ENCODE measurements around the gene DIPK1B. TPM values are rescaled to one million over a fixed set of nuclear protein-coding genes. Genes with fewer than 3 reads are reported as not detected.

DIPK1B gene
- total RNA-seq (1 to 10 TPM; 1.3 to 3.2 TPM), total RNA-seq (0 reads per million in 2 donors)

DNA sequence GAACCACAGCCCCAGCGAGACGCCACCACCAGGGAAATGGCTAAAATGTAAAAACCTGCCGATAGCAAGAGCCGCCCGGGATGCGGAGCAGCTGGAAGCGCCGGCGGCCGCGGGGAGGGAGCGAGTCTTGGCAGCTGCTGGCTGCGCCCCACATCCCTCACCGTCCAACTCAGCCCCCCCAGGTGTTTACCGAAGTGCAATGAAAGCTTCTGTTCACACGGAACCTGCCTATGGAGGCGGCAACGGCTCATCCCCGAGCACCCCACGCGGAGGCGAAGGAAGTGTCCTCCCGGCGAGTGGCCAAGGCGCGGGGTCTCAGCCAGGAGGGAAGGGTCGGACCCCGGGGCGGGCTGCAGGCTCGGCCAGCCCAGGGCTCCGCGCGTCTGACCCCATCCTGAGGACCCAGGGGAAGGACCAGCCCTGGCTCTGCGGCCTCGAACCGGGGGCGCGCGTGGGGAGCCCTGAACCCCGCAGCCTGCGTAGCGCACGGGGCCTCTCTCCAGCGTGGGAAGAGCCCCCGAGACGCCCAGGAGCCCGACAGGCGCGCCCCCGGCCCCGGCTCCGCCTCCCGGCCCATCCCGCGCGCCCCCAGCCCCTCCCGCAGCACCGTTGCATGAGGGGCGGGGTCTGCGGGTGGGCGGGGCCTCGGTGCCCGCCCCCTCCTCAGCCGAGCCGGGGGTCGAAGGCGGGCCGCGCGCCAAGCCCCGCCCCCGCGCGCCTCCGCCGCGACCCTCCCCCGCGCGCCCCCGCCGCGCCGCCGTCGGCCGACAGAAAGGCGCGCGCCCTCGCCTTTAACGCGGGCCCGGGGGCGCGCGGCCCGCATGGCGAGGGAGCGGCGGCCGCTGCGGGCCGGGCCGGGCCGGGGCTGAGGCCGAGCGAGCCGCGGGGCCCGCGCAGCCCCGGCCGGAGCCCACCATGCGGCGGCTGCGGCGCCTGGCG, at the start of gene DIPK1B:
TSS of gene DIPK1B (plus strand) at position 822 of the 939 bp plus-strand sequence. CDS start at position 916, 94 bp downstream.
- DNase-seq (no peak), ATAC-seq (peak; percentile 50)
- Mint-ChIP-seq H3K27ac (no peak within 1 kb of the TSS), H3K4me1 (peaks cover 4% of the 10 kb centered on the region), H3K36me3 (ENCODE audit: low read depth) (peaks cover 2% of the 10 kb centered on the region), H3K4me3 (peak within 1 kb of the TSS; percentile 83), H3K27me3 (peaks cover 44% of the 10 kb centered on the region)
- H3K9me3 ChIP-seq (ENCODE audit: control insufficient read depth, low read length, poor library complexity, severe bottlenecking): no peaks in the 10 kb centered on the region

DNA sequence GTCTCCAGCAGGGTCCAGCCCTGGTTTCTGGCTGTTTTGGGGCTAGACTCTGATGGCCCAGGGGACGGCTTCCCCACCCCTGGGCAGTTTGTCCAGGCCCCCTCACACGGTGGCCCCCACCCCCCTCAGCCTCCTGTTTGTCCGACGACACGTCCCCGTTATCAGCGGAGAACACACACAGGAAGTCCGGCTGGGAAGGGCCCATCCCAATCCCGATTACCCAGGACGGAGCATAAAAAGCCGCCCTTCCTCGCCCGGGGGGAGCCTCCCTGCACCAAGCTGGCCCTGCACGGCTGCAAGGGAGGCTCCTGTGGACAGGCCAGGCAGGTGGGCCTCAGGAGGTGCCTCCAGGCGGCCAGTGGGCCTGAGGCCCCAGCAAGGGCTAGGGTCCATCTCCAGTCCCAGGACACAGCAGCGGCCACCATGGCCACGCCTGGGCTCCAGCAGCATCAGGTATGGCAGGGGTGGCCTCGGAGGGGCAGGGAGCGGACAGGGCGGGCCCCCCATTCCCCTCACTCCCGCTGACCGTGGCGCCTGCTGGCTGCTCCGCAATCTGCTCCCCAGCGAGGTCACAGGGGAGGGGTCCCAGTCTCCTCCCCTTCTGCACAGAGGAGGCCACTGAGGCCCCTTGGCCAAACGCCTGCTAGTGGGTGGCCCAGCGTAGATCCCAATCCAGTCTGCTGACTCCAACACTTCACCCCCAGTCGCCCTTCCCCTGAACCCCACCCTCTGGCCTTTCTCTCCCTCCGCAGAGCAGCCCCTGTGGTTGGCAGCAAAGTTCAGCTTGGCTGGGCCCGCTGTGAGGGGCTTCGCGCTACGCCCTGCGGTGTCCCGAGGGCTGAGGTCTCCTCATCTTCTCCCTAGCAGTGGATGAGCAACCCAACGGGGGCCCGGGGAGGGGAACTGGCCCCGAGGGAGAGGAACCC, 49.5 kb upstream of the DIPK1B start, which contains the start of gene EGFL7:
TSS of gene EGFL7 (plus strand) at position 261 of the 926 bp plus-strand sequence. CDS start 5,367 bp downstream, outside the sequence.
- H3K27ac Mint-ChIP-seq: no peak within 1 kb of the TSS
- no peaks in the 10 kb centered on the region for H3K9me3 ChIP-seq (ENCODE audit: control insufficient read depth, low read length, poor library complexity, severe bottlenecking)
- peaks cover 25% of the 10 kb centered on the region for H3K27me3 Mint-ChIP-seq
- DNase-seq (no peak), ATAC-seq (no peak)
- peaks cover 12% of the 10 kb centered on the region for H3K4me1 Mint-ChIP-seq
- H3K4me3 Mint-ChIP-seq: no peak within 1 kb of the TSS
- no peaks in the 10 kb centered on the region for H3K36me3 Mint-ChIP-seq (ENCODE audit: low read depth)

DNA sequence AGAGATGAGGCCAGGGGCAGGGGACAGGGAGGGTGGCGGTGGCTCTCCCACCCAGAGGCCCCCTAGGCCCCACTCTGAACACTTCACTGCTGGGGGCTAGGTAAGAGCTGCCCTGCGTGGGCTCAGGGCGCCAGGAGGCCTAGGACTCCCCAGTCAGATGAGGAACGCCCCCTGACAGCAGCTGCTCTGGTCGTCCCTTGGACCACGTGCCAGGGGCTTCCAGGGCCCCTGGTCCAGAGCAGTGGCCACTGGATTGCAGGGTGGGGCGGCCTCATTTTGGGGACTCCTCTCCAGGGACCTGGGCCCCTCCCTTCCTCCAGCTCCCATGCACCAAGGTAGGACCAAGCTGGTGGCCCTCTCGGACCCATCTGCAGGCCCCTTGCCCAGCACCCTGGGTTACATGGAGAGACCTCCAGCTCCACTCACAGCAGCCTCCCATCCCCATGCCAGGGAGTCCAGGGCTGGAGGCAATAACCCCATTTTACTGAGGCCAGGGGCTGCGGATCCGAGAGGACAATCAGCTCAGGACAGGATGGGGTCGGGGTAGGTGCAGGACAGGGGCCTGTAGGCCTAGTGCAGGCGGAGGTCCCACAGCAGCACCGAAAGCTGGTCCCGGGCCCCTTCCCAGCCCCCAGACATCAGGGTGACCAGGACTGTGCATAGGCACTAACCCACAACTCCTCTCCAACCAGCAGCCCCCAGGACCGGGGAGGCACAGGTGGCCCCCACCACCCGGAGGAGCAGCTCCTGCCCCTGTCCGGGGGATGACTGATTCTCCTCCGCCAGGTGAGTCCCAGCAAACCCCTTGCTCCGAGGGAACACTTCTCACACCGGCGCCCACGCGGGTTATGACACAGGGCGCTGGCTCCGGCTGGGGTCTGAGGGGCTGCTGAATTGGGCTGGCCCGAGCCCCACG, 48.1 kb upstream of the DIPK1B start:
- Mint-ChIP-seq H3K4me3 (peak overlapping the region; percentile 80), H3K36me3 (ENCODE audit: low read depth) (no peaks in the 10 kb centered on the region), H3K27ac (no peak overlapping the region), H3K4me1 (peaks cover 7% of the 10 kb centered on the region), H3K27me3 (peaks cover 23% of the 10 kb centered on the region)
- DNase-seq (no peak), ATAC-seq (no peak)
- H3K9me3 ChIP-seq (ENCODE audit: control insufficient read depth, low read length, poor library complexity, severe bottlenecking): no peaks in the 10 kb centered on the region

DNA sequence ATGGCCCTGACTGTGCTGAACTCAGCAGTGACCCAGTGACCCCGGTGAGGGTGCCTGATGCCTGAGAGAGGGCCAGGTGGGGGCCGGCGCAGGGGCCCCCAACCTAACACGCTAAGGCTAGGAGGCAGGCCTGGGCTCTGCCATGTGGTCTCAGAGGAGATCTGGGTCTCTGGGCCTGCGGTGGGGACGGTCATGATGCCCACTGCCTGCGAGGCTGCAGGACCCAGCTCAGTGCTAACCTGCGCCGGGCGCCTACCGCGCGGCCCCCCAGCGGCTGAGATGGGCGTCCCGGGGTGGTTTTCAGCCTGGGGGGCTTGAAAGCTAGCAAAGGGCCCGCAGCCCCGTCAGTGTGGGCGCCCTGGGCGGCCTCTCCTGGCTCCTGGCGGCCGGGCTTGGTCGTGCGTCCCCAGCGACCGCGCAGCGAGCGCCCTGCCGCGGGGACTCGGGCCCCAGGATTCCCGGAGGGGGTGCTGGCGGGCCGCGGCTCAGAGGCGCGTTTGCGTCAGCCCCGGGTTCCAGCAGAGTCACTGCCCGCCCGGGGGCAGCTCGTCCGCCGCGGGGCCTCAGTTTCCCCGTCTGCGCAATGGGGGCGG, 47.2 kb upstream of the DIPK1B start:
- Mint-ChIP-seq H3K27ac (no peak overlapping the region), H3K36me3 (ENCODE audit: low read depth) (no peaks in the 10 kb centered on the region), H3K4me1 (peaks cover 7% of the 10 kb centered on the region), H3K27me3 (peaks cover 23% of the 10 kb centered on the region), H3K4me3 (peak overlapping the region; percentile 80)
- H3K9me3 ChIP-seq (ENCODE audit: control insufficient read depth, low read length, poor library complexity, severe bottlenecking): no peaks in the 10 kb centered on the region
- ATAC-seq (peak; percentile 38), DNase-seq (no peak)

DNA sequence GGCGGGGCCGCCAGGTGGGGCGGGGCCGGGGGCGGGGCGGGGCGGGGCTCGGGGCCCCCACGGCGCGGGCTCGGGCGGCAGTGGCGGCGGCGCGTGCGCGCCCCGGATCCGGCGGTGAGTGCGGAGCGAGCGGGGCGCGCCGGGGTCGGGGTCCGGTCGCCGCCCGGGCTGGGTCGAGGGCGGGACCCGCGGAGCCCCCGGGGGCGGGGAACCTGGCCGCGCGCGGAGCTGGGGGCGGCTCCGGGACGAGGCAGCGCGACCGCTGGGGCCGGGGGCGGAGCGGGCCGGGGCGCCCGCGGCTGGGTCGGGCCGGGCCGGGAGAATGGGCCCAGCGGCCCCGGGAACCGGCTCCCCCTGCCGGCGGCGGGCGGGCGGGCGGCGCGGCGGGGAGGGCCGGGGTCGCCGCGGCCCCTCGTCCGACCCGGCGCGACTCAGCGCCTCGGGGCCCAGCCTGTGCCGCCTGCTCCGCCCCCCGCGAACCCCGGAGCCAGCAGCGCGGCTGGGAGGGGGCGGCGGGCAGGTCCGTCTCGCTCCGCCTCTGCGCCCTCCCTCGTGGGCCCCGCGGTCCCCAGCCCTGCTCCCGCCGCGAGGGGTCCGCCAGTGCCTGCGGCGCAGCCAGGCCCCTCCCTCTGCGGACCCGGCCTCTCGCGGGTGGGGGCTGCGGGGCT, 46.5 kb upstream of the DIPK1B start:
- Mint-ChIP-seq H3K4me3 (no peak overlapping the region), H3K27me3 (peaks cover 19% of the 10 kb centered on the region), H3K27ac (no peak overlapping the region), H3K4me1 (peaks cover 7% of the 10 kb centered on the region), H3K36me3 (ENCODE audit: low read depth) (no peaks in the 10 kb centered on the region)
- DNase-seq (no peak), ATAC-seq (peak; percentile 59)
- H3K9me3 ChIP-seq (ENCODE audit: control insufficient read depth, low read length, poor library complexity, severe bottlenecking): no peaks in the 10 kb centered on the region

DNA sequence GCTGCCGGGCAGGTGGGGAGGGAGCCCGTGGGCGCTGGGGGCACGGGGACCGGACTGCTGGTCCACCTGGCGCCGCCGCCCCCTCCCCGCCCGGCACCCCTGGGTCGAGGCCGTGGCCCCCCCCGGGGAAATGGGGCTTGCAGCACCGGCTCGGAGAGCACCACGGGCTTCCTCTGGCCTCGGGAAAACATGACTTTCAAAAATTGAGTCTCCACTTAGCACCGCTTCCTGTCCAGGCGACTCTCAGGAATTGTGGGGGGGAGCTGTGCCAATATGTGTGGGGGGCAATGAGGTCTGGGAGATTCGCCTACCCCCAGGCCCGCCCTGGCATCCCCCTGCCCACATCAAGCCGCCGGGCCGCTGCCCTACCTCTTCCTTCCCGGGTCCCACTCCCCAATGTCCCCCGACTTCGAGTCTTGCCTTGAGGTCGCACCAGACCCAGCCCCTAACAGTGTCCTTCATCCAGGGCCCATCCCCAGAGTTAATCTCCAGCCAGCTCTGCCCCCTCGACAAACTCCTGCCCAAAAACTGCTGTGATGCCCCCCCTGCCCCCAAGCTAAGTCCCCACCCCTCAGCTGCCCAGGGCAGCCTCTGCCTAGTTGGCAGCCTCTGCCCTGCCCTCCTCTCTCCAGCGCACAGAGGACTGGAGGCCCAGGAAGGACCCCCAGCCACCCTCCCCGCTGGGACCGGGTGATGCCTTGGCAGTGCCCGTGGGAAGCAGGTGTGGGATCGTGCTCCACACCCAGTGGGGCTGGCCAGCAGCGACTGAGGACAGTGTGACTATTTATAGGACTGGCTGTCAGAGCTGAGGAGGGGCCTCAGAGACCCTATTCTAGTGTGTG, 45.8 kb upstream of the DIPK1B start:
- Mint-ChIP-seq H3K36me3 (ENCODE audit: low read depth) (no peaks in the 10 kb centered on the region), H3K4me1 (peaks cover 9% of the 10 kb centered on the region), H3K27ac (no peak overlapping the region), H3K27me3 (peaks cover 19% of the 10 kb centered on the region), H3K4me3 (peak overlapping the region; percentile 76)
- no peak for DNase-seq
- no peak for ATAC-seq
- no peaks in the 10 kb centered on the region for H3K9me3 ChIP-seq (ENCODE audit: control insufficient read depth, low read length, poor library complexity, severe bottlenecking)

DNA sequence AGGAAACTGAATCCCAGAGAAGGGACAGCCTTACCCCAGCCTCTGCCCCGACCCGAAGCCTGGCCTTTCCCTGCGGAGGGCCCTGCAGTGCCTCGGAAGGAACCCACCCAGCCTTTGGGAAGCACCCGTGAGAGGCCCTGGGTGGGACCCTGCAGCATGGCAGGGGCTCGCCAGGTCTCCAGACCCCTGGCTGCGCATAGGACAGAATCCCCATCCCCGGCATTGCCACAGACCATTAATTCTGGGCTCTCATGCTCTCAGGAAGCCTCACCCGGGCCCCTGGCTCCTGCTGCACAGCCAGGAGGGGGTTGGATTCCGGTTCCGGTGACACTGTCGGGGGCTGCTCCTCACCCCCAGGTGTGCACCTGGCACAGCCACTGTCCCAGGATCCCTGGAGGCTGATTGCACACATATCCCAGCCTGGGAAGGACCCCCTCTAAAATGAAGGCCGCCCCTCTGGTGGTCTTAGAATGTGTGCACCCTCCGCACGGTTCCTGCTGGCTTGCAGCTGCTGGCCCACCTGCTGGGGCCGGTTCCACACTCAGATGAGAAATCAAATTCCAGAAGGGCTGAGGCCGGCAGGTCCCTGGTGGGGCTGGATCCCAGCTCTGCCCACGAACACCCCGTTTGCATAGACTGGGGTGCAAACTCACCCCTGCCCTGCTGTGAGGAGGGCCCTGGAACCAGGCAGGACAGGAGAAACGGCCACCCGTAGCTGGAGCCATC, 45.0 kb upstream of the DIPK1B start:
- Mint-ChIP-seq H3K4me1 (peaks cover 9% of the 10 kb centered on the region), H3K4me3 (peak overlapping the region; percentile 76), H3K27me3 (peaks cover 19% of the 10 kb centered on the region), H3K27ac (no peak overlapping the region), H3K36me3 (ENCODE audit: low read depth) (no peaks in the 10 kb centered on the region)
- ATAC-seq: no peak
- no peak for DNase-seq
- H3K9me3 ChIP-seq (ENCODE audit: control insufficient read depth, low read length, poor library complexity, severe bottlenecking): no peaks in the 10 kb centered on the region

DNA sequence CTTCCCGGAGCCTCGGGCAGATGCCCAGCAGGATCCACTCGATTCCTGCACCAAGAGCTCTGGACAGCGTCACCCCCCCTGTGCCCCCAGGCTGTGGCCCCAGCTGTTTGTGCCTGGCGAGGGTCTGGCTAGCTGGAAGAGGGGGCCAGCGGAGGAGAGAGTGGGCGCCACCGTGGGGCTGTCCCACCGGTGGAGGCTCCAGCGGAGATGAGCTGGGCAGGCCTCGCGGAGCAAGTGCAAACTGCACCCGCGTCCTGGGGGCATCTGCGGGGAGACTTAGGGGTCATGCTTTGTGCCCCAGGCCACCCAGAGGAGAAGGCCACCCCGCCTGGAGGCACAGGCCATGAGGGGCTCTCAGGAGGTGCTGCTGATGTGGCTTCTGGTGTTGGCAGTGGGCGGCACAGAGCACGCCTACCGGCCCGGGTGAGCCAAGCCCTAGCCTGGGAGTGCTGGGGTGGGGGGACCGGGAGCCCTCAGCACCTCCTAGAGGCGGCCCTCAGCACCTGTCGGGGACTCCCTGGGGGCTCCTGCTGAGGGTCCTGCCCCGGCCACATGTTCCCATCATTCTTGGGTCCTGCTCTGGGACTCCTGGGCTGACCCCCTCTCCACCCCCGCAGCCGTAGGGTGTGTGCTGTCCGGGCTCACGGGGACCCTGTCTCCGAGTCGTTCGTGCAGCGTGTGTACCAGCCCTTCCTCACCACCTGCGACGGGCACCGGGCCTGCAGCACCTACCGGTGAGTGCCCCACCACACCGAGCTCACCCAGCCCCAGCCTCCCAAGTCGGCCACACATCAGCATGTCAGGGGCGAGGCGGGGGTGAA, 44.2 kb upstream of the DIPK1B start:
- DNase-seq (no peak), ATAC-seq (no peak)
- H3K27ac Mint-ChIP-seq: no peak overlapping the region
- H3K36me3 Mint-ChIP-seq (ENCODE audit: low read depth): no peaks in the 10 kb centered on the region
- no peak overlapping the region for H3K4me3 Mint-ChIP-seq
- H3K9me3 ChIP-seq (ENCODE audit: control insufficient read depth, low read length, poor library complexity, severe bottlenecking): no peaks in the 10 kb centered on the region
- peaks cover 9% of the 10 kb centered on the region for H3K4me1 Mint-ChIP-seq
- peaks cover 19% of the 10 kb centered on the region for H3K27me3 Mint-ChIP-seq

DNA sequence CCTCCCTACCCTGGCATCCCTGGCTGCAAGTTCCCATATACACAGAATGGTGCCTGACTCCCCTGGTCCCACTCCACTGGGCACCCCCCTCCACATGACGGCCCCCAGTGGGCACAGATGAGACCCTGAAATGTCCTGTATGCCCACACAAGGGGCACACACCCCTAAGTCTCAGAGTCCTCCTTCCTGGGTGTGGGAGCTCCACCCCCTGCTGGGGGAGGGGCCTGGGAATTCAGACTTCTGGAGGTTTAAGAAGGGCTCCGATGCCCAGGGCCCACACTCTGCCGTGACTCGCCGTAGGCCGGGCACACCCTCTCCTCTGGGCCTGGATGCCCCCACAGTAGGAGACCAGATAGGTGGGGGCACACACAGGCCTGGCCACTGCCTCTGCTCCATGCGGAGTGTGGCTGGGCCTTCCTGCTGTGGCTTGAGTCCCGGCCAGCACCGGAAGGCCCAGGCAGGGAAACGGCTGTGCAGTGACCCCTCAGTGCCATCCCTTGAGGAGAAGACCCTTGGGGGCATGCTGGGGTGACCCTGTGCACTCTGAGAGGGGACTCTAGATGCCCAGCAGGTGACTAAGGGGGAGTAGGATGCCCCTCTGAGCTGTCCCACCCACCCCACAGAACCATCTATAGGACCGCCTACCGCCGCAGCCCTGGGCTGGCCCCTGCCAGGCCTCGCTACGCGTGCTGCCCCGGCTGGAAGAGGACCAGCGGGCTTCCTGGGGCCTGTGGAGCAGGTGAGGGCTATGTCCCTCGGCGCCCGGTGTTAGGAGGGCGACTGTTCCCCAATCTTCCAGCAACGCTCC, 43.2 kb upstream of the DIPK1B start:
- DNase-seq (no peak), ATAC-seq (no peak)
- Mint-ChIP-seq H3K27ac (no peak overlapping the region), H3K36me3 (ENCODE audit: low read depth) (no peaks in the 10 kb centered on the region), H3K27me3 (peaks cover 19% of the 10 kb centered on the region), H3K4me1 (peaks cover 9% of the 10 kb centered on the region), H3K4me3 (no peak overlapping the region)
- H3K9me3 ChIP-seq (ENCODE audit: control insufficient read depth, low read length, poor library complexity, severe bottlenecking): no peaks in the 10 kb centered on the region
